Panc1 (cell line): ENCODE results near the gene CDK14. TPM values are rescaled to one million over a fixed set of nuclear protein-coding genes. Genes with fewer than 3 reads are reported as not detected.

Experiments used
- ATAC-seq: fragments of 200-7000 bp; cut with Tn5 transposase; 2 replicates; pipeline ENCODE4 v1.9.1; 2020; ENCODE audit warnings: mild to moderate bottlenecking, moderate library complexity
- BruUV-seq: library from RNA; stranded (reverse); fragments of 400-500 nt; replicated peaks from 2 replicates; lab custom pipeline; 2021; lab: Mats Ljungman, UMichigan
- CTCF ChIA-PET: fragments of 300-600 bp; sonication (Branson Sonifier 250); formaldehyde crosslinking; loops from one replicate; lab custom pipeline; 2022; ENCODE audit warnings: antibody characterized with exemption; lab: Charles Lee
- POLR2A ChIA-PET: fragments of 300-600 bp; sonication (Branson Sonifier 250); formaldehyde crosslinking; loops from one replicate; lab custom pipeline; 2022; ENCODE audit warnings: antibody characterized with exemption; lab: Charles Lee
- DNase-seq: peaks from one replicate; pipeline ENCODE4 v3.0.0-alpha.2; 2010; ENCODE audit warnings: low read depth, low spot score
- H3K27ac ChIP-seq: 2 replicates; pipeline ENCODE4 v1.5.1; 2011; ENCODE audit warnings: mild to moderate bottlenecking, low read length, inconsistent platforms
- H3K27me3 ChIP-seq: fragments of 200-500 bp; sonication (Bioruptor generic); 2 replicates; pipeline ENCODE4 v1.6.0; 2014; ENCODE audit warnings: low read length, inconsistent platforms; ENCODE audit not compliant: control insufficient read depth, insufficient read depth
- H3K36me3 ChIP-seq: fragments of 200-500 bp; sonication (Bioruptor generic); 2 replicates; pipeline ENCODE4 v1.5.1; 2014; ENCODE audit warnings: inconsistent platforms, mild to moderate bottlenecking, low read length, moderate library complexity; ENCODE audit not compliant: control insufficient read depth, insufficient read depth
- H3K4me1 ChIP-seq: 2 replicates; pipeline ENCODE4 v1.5.1; 2011; ENCODE audit warnings: inconsistent platforms, mild to moderate bottlenecking, low read length, moderate library complexity; ENCODE audit not compliant: control insufficient read depth, insufficient read depth
- H3K4me3 ChIP-seq, 2 experiments: 2 replicates each; pipeline ENCODE4 v1.5.1; 2011 to 2012; ENCODE audit warnings: low read depth in 2 of 2, low read length in 2 of 2, mild to moderate bottlenecking in 2 of 2, inconsistent platforms in 1 of 2, moderate library complexity in 1 of 2
- H3K9me3 ChIP-seq: fragments of 200-500 bp; sonication (Bioruptor generic); 2 replicates; pipeline ENCODE4 v1.5.1; 2014; ENCODE audit warnings: low read depth, mild to moderate bottlenecking, inconsistent platforms, low read length, moderate library complexity; ENCODE audit not compliant: control insufficient read depth, insufficient read depth
- POLR2AphosphoS5 ChIP-seq: IDR thresholded peaks from 2 replicates; pipeline ENCODE4 v1.6.1; 2012; ENCODE audit warnings: mild to moderate bottlenecking, low read depth, low read length, moderate library complexity
- SIN3A ChIP-seq: IDR thresholded peaks from 2 replicates; pipeline ENCODE4 v1.6.1; 2012; ENCODE audit warnings: low read depth, mild to moderate bottlenecking, low read length, moderate library complexity, borderline replicate concordance; ENCODE audit not compliant: insufficient read depth
- TCF7L2 ChIP-seq: IDR thresholded peaks from 2 replicates; pipeline ENCODE4 v1.6.1; 2011; ENCODE audit warnings: mild to moderate bottlenecking, low read depth, low read length, inconsistent platforms
- in situ Hi-C: cut with HindIII; loops from 2 replicates; pipeline ENCODE4 v1.10.0; 2016; ENCODE audit warnings: low sequenced_read_pairs, low pct_unique_long_range_greater_than_20kb
- intact Hi-C: fragments of 100-400 bp; cut with micrococcal nuclease; formaldehyde crosslinking; loops from one replicate; pipeline ENCODE4 v1.10.0; 2022; ENCODE audit not compliant: unreplicated experiment
- total RNA-seq: library from RNA; stranded (reverse); gene quantifications from one replicate; pipeline ENCODE4 v1.2.1, GENCODE V29; 2021; ENCODE audit not compliant: unreplicated experiment
- TF ChIP-seq, protein P1 (sequence below): fragments of 450-650 bp; IDR thresholded peaks from 2 replicates; pipeline ENCODE4 v1.5.1; 2017; ENCODE audit warnings: mild to moderate bottlenecking
- TF ChIP-seq, protein P2 (sequence below), 2 experiments: IDR thresholded peaks; 2 replicates each; pipeline ENCODE4 v1.6.1; 2011 to 2012; ENCODE audit warnings: low read depth in 2 of 2, control low read depth in 1 of 2, low read length in 1 of 2, mild to moderate bottlenecking in 1 of 2, moderate library complexity in 1 of 2; ENCODE audit not compliant: insufficient read depth in 1 of 2

CDK14 gene
- total RNA-seq, 1 experiment from 2014 or later = 3.0 TPM

DNA sequence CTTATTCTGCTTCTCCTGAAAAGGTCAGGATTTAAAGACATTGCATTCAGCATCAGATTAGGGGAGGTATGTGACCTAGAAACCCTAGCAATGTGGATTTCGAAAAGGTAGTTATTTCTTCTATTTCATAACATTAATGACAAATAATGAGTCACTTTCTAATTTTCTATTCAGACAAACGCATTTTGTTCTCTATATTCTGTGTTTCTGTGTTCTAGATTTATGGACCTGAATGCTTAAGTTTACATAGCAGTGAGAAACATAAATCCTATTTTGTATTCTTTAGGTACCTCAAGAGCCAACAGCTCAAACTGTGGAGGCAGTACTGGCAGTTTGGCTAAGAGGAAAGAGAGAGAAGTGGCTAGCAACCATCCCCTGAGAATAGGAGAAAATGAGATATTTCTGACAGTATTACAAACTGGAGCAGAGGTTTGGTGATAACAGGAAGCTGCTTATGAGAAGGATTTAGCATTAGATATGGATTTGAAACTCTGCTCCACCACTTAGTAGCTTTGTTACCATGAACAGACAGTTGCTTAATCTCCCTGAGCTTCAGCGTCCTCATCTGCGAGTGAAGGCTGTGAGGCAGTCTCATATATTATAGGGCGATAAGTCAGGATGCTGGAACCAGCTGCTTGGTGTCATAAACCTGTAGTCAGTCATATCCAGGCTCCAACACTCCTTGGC lies 28.2 kb downstream of the CDK14 start:
- H3K36me3 ChIP-seq = no peaks in the 10 kb centered on the region
- POLR2A ChIA-PET = no interaction called here
- H3K4me1 ChIP-seq = no peaks in the 10 kb centered on the region
- CTCF ChIA-PET = no interaction called here
- no peaks in the 10 kb centered on the region for H3K9me3 ChIP-seq
- H3K27me3 ChIP-seq = no peaks in the 10 kb centered on the region
- DNase-seq (no peak), ATAC-seq (no peak)
- in situ Hi-C loops (no loop called here), intact Hi-C loops (no loop called here)
- TF ChIP-seq TCF7L2 (no peak), POLR2AphosphoS5 (no peak), SIN3A (no peak)
- TF ChIP-seq, protein P1, sequence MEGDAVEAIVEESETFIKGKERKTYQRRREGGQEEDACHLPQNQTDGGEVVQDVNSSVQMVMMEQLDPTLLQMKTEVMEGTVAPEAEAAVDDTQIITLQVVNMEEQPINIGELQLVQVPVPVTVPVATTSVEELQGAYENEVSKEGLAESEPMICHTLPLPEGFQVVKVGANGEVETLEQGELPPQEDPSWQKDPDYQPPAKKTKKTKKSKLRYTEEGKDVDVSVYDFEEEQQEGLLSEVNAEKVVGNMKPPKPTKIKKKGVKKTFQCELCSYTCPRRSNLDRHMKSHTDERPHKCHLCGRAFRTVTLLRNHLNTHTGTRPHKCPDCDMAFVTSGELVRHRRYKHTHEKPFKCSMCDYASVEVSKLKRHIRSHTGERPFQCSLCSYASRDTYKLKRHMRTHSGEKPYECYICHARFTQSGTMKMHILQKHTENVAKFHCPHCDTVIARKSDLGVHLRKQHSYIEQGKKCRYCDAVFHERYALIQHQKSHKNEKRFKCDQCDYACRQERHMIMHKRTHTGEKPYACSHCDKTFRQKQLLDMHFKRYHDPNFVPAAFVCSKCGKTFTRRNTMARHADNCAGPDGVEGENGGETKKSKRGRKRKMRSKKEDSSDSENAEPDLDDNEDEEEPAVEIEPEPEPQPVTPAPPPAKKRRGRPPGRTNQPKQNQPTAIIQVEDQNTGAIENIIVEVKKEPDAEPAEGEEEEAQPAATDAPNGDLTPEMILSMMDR = no peak
- TF ChIP-seq, protein P2, sequence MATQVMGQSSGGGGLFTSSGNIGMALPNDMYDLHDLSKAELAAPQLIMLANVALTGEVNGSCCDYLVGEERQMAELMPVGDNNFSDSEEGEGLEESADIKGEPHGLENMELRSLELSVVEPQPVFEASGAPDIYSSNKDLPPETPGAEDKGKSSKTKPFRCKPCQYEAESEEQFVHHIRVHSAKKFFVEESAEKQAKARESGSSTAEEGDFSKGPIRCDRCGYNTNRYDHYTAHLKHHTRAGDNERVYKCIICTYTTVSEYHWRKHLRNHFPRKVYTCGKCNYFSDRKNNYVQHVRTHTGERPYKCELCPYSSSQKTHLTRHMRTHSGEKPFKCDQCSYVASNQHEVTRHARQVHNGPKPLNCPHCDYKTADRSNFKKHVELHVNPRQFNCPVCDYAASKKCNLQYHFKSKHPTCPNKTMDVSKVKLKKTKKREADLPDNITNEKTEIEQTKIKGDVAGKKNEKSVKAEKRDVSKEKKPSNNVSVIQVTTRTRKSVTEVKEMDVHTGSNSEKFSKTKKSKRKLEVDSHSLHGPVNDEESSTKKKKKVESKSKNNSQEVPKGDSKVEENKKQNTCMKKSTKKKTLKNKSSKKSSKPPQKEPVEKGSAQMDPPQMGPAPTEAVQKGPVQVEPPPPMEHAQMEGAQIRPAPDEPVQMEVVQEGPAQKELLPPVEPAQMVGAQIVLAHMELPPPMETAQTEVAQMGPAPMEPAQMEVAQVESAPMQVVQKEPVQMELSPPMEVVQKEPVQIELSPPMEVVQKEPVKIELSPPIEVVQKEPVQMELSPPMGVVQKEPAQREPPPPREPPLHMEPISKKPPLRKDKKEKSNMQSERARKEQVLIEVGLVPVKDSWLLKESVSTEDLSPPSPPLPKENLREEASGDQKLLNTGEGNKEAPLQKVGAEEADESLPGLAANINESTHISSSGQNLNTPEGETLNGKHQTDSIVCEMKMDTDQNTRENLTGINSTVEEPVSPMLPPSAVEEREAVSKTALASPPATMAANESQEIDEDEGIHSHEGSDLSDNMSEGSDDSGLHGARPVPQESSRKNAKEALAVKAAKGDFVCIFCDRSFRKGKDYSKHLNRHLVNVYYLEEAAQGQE (IDR thresholded peaks at IDR 0.05; ENCODE audit: insufficient read depth in 1 of 2, low read depth in 2 of 2, low read length in 1 of 2) = no peak
- H3K4me3 ChIP-seq = no peak overlapping the region
- H3K27ac ChIP-seq = no peak overlapping the region
- no TSS peak for BruUV-seq

DNA sequence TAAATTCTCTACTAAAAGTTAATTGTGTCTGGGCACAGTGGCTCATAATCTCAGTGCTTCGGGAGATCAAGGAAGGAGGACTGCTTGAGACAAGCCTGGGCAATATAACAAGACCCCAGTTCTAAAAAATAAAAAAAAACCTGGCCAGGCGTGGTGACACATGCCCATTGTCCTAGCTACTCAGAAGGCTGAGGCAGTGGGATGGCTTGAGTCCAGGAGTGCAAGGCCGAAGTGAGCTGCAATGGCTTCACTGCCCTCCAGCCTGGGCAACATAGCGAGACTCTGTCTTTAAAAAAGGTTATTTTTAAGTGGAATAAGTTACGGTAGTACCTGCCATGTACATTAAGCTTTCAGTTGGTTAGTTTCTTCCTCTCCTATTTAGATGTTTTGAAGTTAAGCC lies 28.9 kb downstream of the CDK14 start:
- no peak overlapping the region for H3K4me3 ChIP-seq
- ChIA-PET CTCF (no interaction called here), POLR2A (no interaction called here)
- BruUV-seq = no TSS peak
- no peaks in the 10 kb centered on the region for H3K27me3 ChIP-seq
- intact Hi-C loops (no loop called here), in situ Hi-C loops (no loop called here)
- H3K36me3 ChIP-seq = no peaks in the 10 kb centered on the region
- TF ChIP-seq, protein P1 = no peak
- no peak for TF ChIP-seq POLR2AphosphoS5
- TF ChIP-seq TCF7L2 = no peak
- TF ChIP-seq SIN3A = no peak
- TF ChIP-seq, protein P2 (IDR thresholded peaks at IDR 0.05; ENCODE audit: insufficient read depth in 1 of 2, low read depth in 2 of 2, low read length in 1 of 2) = no peak
- no peaks in the 10 kb centered on the region for H3K9me3 ChIP-seq
- no peak overlapping the region for H3K27ac ChIP-seq
- ATAC-seq (no peak), DNase-seq (no peak)
- no peaks in the 10 kb centered on the region for H3K4me1 ChIP-seq
